NCI-H128 (cell line): Measurements from ENCODE around the gene PTPN3.
"Not testable (repeated sequence)": the region's sequence is repeated elsewhere in the genome, so short reads cannot be mapped to it uniquely, and the experiment has no call there.

ENCODE experiments used
- DNase-seq: peaks from one replicate; lab custom pipeline; 2025; ENCODE audit not compliant: unreplicated experiment; lab: John Stamatoyannopoulos, UW

PTPN3 gene

GRCh38 chr9:109349421-109349846, 148.7 kb downstream of the PTPN3 start:
- DNase-seq: no peak

- DNase-seq: no peak
Observed at GRCh38 chr9:109346904-109347303, 151.2 kb downstream of the PTPN3 start.

- no peak for DNase-seq
Observed at GRCh38 chr9:109344866-109345265, 153.2 kb downstream of the PTPN3 start.

DNA sequence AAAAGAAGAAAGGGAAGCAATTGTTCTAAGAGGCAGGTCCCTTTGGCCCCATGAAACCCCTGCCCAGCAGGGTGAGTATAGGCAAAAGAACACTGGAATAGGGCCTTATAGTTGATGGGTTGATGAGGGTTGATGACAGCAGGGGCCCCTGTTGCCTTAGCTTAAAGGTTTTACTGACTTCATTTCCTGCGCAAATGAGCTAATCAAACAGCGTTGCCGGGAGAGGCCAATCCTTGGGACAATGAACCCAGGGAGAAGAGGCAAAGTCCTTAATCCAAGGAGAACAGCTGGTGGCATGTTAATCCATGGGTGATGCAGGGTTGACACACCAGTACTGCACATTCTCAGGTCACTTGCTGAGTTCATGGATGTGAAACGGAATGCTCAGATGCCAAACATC, 155.2 kb downstream of the PTPN3 start:
- DNase-seq: no peak

GRCh38 chr9:109341561-109341960, 156.5 kb downstream of the PTPN3 start:
- no peak for DNase-seq

DNA sequence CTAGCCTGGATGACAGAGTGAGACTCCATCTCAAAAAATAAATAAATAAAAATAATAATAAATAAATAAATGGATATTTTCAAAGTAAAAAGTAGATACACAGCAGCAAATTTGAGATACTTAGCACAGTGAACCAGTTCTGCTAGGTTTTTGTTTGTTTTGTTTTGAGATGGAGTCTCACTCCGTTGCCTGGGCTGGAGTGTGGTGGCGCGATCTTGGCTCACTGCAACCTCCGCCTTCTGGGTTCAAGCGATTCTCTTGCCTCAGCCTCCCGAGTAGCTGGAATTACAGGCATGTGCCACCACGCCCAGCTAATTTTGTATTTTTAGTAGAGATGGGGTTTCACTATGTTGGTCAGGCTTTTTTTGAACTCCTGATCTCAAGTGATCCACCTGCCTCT, 157.1 kb downstream of the PTPN3 start:
- DNase-seq: not testable (repeated sequence)

GRCh38 chr9:109336409-109336808, 161.7 kb downstream of the PTPN3 start:
- no peak for DNase-seq

DNA sequence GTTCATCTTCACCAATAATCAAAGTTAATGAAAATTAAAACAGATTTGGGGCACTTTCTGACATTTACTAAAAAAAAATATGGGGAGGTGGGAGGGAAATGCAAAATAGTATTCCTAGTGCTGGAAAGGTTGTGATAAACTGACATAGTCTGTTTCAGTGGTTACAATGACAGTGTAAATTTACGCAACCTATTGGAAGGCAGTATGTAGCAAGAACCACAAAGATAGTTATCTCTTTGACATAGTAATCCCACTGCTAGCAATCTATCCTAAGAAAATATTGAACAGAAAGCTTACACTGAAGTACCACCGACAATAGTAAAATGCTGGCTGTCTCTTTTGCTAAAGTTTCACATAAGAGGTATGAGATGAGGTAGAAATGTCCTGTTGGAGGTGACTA, 162.2 kb downstream of the PTPN3 start:
- DNase-seq: no peak

DNA sequence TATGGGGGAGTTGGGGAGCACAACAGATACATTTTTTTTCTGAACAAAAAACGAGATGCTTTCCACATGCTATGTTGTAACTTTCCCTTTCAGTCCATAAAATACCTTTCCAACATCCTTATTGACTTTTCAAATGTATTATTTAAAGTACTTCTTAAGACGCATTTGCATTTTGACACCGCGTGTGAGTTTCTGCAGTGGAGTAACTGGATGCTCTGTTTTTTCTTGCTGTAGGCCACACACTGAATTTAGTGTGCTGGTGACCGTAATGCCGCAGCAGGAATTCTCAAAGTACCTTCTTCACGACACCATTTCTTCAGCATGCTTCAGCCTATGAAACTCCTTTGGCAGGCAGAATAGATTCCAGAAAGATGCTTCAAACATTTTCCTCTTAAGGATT, 163.0 kb downstream of the PTPN3 start:
- no peak for DNase-seq

DNA sequence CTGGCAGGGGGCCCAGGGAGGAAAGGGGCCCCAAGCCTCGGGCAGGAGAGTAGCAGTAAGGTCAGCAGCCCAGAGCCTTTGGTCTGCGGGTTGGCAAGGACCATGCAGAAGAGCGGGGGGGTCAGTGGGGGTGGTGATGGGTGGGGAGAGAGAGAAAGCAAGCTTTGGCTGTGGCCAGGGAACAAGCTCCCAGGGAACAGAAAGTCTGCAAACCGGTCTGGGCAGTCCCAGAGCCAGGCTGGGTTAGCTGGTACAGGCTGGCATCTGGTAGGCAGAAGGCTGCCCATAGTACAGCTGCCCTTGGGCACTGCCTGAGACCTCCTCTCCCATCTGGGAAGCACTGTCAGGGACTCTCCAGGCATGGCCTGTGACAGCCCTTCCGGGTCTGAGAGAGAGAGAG, 166.8 kb downstream of the PTPN3 start:
- DNase-seq: no peak

- DNase-seq: no peak
Observed at GRCh38 chr9:109329638-109330258, 168.4 kb downstream of the PTPN3 start.

- DNase-seq: no peak
Observed at GRCh38 chr9:109328978-109329637, 169.0 kb downstream of the PTPN3 start.
